ENCODE measurements around the gene LRRC49. TPM values are rescaled to one million over a fixed set of nuclear protein-coding genes. Genes with fewer than 3 reads are reported as not detected.

LRRC49 gene
- total RNA-seq (2021; ENCODE audit: unreplicated experiment) (7.4 TPM), Bru-seq, nascent RNA (percentile 47 among the genes with signal in this experiment), BruChase-seq, experiment 1, labeled RNA remaining after a 6-hour chase (percentile 34 among the genes with signal in this experiment), BruChase-seq, experiment 2, labeled RNA remaining after a 2-hour chase (percentile 37 among the genes with signal in this experiment)
- polyA plus RNA-seq (2012), result 1.3 and 3.1 TPM in 2 replicates
- long read RNA-seq, partial matches to known transcripts, result 4 of 10 reads
- long read RNA-seq, other reads (novel, unspliced or antisense), result 2 of 10 reads

GRCh38 chr15:70892002-70892911, at the start of gene LRRC49, which contains the start of gene THAP10:
Gene LRRC49, plus strand, starts transcription at chr15:70892826. Its CDS starts 69 bp downstream, at chr15:70892895.
Gene THAP10, minus strand, starts transcription at chr15:70892433. Its CDS starts 161 bp downstream, at chr15:70892272.
- H3K36me3 ChIP-seq (ENCODE audit: control insufficient read depth in 1 of 2, insufficient read depth in 2 of 2, low read length in 2 of 2), result no peaks in the 10 kb centered on the region
- H3K27ac ChIP-seq (ENCODE audit: low read depth, low read length), result peak within 1 kb of the TSS; percentile 70
- H3K9me2 ChIP-seq (ENCODE audit: insufficient read depth), result no peaks in the 10 kb centered on the region
- BruUV-seq (replicated peaks), result no TSS peak
- intact Hi-C loops (cut with micrococcal nuclease), result loop anchor here (2.0 to 10.0 kb wide), 2 partner anchors 223 to 549 kb away; partner anchors contain the start of gene THSD4
- peak within 1 kb of the TSS; percentile 93 for H3K4me2 ChIP-seq (ENCODE audit: low read length)
- no peaks in the 10 kb centered on the region for H3K27me3 ChIP-seq (ENCODE audit: insufficient read depth, low read length)
- H3K9ac ChIP-seq (ENCODE audit: low read length), result peak within 1 kb of the TSS; percentile 78
- peak; percentile 88 for DNase-seq (ENCODE audit: low read depth, low spot score)
- RAD21 ChIA-PET (ENCODE audit: low non-redundant PET in 1 of 2, low total read pairs in 2 of 2, uncharacterized antibody in 2 of 2, unreplicated experiment in 2 of 2), result no interaction called here
- H3K4me3 ChIP-seq (replicated peaks in 1 of 2; ENCODE audit: low read depth in 1 of 2, low read length in 2 of 2), result peak within 1 kb of the TSS; percentile 77 to 85
- POLR2A ChIA-PET, result no interaction called here
- ATAC-seq, result peak; percentile 96
- CTCF ChIA-PET, result interaction anchor here (1.1 kb wide), 2 partner anchors 18 to 80 kb away, joined by 3 read pairs; no protein-coding TSS in a partner anchor
- peak within 1 kb of the TSS; percentile 95 for H2AFZ ChIP-seq (ENCODE audit: low read depth, low read length, poor library complexity, severe bottlenecking)
- peaks cover 12 to 21% of the 10 kb centered on the region in 2 experiments for H3K4me1 ChIP-seq (ENCODE audit: control insufficient read depth in 1 of 2, insufficient read depth in 2 of 2, low read length in 2 of 2)
- no peaks in the 10 kb centered on the region for H3K9me3 ChIP-seq (ENCODE audit: control insufficient read depth in 1 of 2, insufficient read depth in 1 of 2, low read depth in 1 of 2, low read length in 2 of 2)
- peaks cover 13% of the 10 kb centered on the region; the same call in 1 of the 2 replicates for H3K79me2 ChIP-seq (ENCODE audit: insufficient read depth, low read length)
- H4K20me1 ChIP-seq (ENCODE audit: insufficient read depth), result no peaks in the 10 kb centered on the region
- TF ChIP-seq CTCF (IDR thresholded peaks at IDR 0.05 in 2 of 3, conservative IDR thresholded peaks at IDR 0.05 in 1 of 3; ENCODE audit: borderline replicate concordance in 1 of 3, insufficient read depth in 1 of 3, low read depth in 2 of 3, low read length in 2 of 3) (no peak), POLR2AphosphoS5 (IDR thresholded peaks at IDR 0.05; ENCODE audit: low read depth, low read length) (peak; percentile 64), SP1 (IDR thresholded peaks at IDR 0.05; ENCODE audit: low read depth) (peak; percentile 68; the same call in 1 of the 2 replicates), CBX3 (IDR thresholded peaks at IDR 0.05; ENCODE audit: low read depth) (peak; percentile 75), RAD21 (IDR thresholded peaks at IDR 0.05; ENCODE audit: low read depth) (no peak), ZNF274 (IDR thresholded peaks at IDR 0.05; ENCODE audit: low read depth, low read length) (no peak), POLR2A (IDR thresholded peaks at IDR 0.05; ENCODE audit: borderline replicate concordance, extremely low read depth, insufficient read depth, insufficient read length) (no peak), CEBPB (IDR thresholded peaks at IDR 0.05; ENCODE audit: low read depth) (no peak), YY1 (IDR thresholded peaks at IDR 0.05; ENCODE audit: extremely low read depth, insufficient replicate concordance, low read depth, low read length) (peak; percentile 65), SRF (IDR thresholded peaks at IDR 0.05; ENCODE audit: low read depth) (peak; percentile 52), ATF3 (IDR thresholded peaks at IDR 0.05) (no peak), EGR1 (IDR thresholded peaks at IDR 0.05; ENCODE audit: low read depth) (no peak), EZH2 (IDR thresholded peaks at IDR 0.05) (no peak), ZBTB33 (IDR thresholded peaks at IDR 0.05; ENCODE audit: extremely low read depth, insufficient replicate concordance, low read length) (peak; percentile 33), MAX (IDR thresholded peaks at IDR 0.05) (peak; percentile 60), SIN3A (IDR thresholded peaks at IDR 0.05; ENCODE audit: low read depth) (0 out of 2 replicates have a peak, but pooled peaks have one; percentile 88), ZFX (IDR thresholded peaks at IDR 0.05) (peak; percentile 36; the same call in 1 of the 2 replicates), ELF1 (IDR thresholded peaks at IDR 0.05; ENCODE audit: borderline replicate concordance, low read depth) (no peak; the same call in none of the 2 replicates)
